Measurements from ENCODE around the gene CSTPP1.

GRCh38 chr11:47014097-47014496 lies 77.5 kb downstream of the CSTPP1 start:
- TF ChIP-seq, protein P1, sequence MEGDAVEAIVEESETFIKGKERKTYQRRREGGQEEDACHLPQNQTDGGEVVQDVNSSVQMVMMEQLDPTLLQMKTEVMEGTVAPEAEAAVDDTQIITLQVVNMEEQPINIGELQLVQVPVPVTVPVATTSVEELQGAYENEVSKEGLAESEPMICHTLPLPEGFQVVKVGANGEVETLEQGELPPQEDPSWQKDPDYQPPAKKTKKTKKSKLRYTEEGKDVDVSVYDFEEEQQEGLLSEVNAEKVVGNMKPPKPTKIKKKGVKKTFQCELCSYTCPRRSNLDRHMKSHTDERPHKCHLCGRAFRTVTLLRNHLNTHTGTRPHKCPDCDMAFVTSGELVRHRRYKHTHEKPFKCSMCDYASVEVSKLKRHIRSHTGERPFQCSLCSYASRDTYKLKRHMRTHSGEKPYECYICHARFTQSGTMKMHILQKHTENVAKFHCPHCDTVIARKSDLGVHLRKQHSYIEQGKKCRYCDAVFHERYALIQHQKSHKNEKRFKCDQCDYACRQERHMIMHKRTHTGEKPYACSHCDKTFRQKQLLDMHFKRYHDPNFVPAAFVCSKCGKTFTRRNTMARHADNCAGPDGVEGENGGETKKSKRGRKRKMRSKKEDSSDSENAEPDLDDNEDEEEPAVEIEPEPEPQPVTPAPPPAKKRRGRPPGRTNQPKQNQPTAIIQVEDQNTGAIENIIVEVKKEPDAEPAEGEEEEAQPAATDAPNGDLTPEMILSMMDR (conservative IDR thresholded peaks at IDR 0.05): no peak
- TF ChIP-seq EZH2 (IDR thresholded peaks at IDR 0.05; ENCODE audit: low read depth): no peak
